Endothelial cell of umbilical vein (primary cell): ENCODE results near the gene EMD. TPM values are rescaled to one million over a fixed set of nuclear protein-coding genes. Genes with fewer than 3 reads are reported as not detected.

Experiments used
- BruUV-seq: library from RNA; stranded (reverse); fragments of 400-500 nt; replicated peaks from 2 replicates; lab custom pipeline; 2021; lab: Mats Ljungman, UMichigan
- CTCF ChIA-PET: fragments of 300-600, 350-600 bp; sonication (Branson Sonifier 250); formaldehyde crosslinking; loops from one replicate; lab custom pipeline; 2021; ENCODE audit warnings: antibody characterized with exemption, inconsistent platforms; lab: Charles Lee
- POLR2A ChIA-PET: fragments of 300-600, 350-600 bp; sonication (Branson Sonifier 250); formaldehyde crosslinking; loops from one replicate; lab custom pipeline; 2021; ENCODE audit warnings: antibody characterized with exemption, inconsistent platforms; lab: Charles Lee
- DNase-seq: peaks from one replicate; pipeline ENCODE4 v3.0.0-alpha.2; 2011; ENCODE audit warnings: low read depth, low spot score
- FAIRE-seq: peaks from 2 replicates; lab custom pipeline; 2011; peaks lifted over from hg19 to GRCh38; lab: Jason Lieb, UNC
- H2AFZ ChIP-seq: 2 replicates; pipeline ENCODE4 v1.6.0; 2012; ENCODE audit warnings: low read depth, low read length, control low read depth, inconsistent platforms
- H3K27ac ChIP-seq: 2 replicates; pipeline ENCODE4 v1.5.1; 2011; ENCODE audit warnings: low read depth, mild to moderate bottlenecking, control low read depth, low read length, moderate library complexity; ENCODE audit not compliant: insufficient read depth
- H3K27me3 ChIP-seq, 2 experiments: 2 replicates each; pipeline versions ENCODE4 v1.6.0 to v1.6.1; 2011; ENCODE audit warnings: low read length in 2 of 2, mixed read lengths in 1 of 2; ENCODE audit not compliant: control insufficient read depth in 2 of 2, insufficient read depth in 2 of 2
- H3K36me3 ChIP-seq, 2 experiments: 2 replicates in 1 of 2; 3 replicates in 1 of 2; pipeline ENCODE4 v1.5.1; 2011; ENCODE audit warnings: low read length in 2 of 2, mild to moderate bottlenecking in 1 of 2, moderate library complexity in 1 of 2; ENCODE audit not compliant: control insufficient read depth in 2 of 2, insufficient read depth in 2 of 2; ENCODE audit errors: extremely low read depth in 1 of 2
- H3K4me1 ChIP-seq: 3 replicates; pipeline ENCODE4 v1.5.1; 2011; ENCODE audit warnings: mild to moderate bottlenecking, low read length; ENCODE audit not compliant: control insufficient read depth, insufficient read depth; ENCODE audit errors: extremely low read depth
- H3K4me2 ChIP-seq: 2 replicates; pipeline ENCODE4 v1.6.1; 2011; ENCODE audit warnings: low read length, control low read depth, mixed read lengths; ENCODE audit not compliant: insufficient read depth
- H3K4me3 ChIP-seq, 3 experiments: fragments of 200-600 bp in 1 of 3; sonication (generic), shearing (Covaris generic) in 1 of 3; replicated peaks in 1 of 3; 2 replicates each; pipeline ENCODE4 v1.5.1; 2011 to 2016; ENCODE audit warnings: control low read depth in 3 of 3, low read length in 3 of 3, mild to moderate bottlenecking in 2 of 3, inconsistent platforms in 1 of 3, low read depth in 1 of 3, moderate library complexity in 1 of 3; ENCODE audit not compliant: insufficient read depth in 1 of 3
- H3K79me2 ChIP-seq: 2 replicates; pipeline ENCODE4 v1.6.0; 2012; ENCODE audit warnings: low read length, inconsistent platforms; ENCODE audit not compliant: control insufficient read depth, insufficient read depth
- H3K9ac ChIP-seq: replicated peaks from 2 replicates; pipeline ENCODE3; 2011; ENCODE audit warnings: low read length, control low read depth; ENCODE audit not compliant: insufficient read depth; ENCODE audit errors: extremely low read depth
- H3K9me1 ChIP-seq: replicated peaks from 3 replicates; pipeline ENCODE4 v1.6.0; 2011; ENCODE audit warnings: mild to moderate bottlenecking, low read length; ENCODE audit not compliant: control insufficient read depth, insufficient read depth; ENCODE audit errors: extremely low read depth
- H3K9me3 ChIP-seq: replicated peaks from 2 replicates; pipeline ENCODE4 v1.5.1; 2012; ENCODE audit warnings: low read length, inconsistent platforms; ENCODE audit not compliant: control insufficient read depth, insufficient read depth
- H4K20me1 ChIP-seq: replicated peaks from 2 replicates; pipeline ENCODE3; 2011; ENCODE audit warnings: mild to moderate bottlenecking, low read length; ENCODE audit not compliant: control insufficient read depth, insufficient read depth; ENCODE audit errors: extremely low read depth
- CTCF ChIP-seq, 2 donors: IDR thresholded peaks; 1 replicate in 1 of 2; 2 replicates in 1 of 2; pipeline ENCODE4 v1.5.1; 2011; ENCODE audit warnings: low read length in 2 of 2, mild to moderate bottlenecking in 2 of 2, moderate library complexity in 2 of 2, control low read depth in 1 of 2, inconsistent platforms in 1 of 2, low read depth in 1 of 2; ENCODE audit not compliant: insufficient read depth in 1 of 2; ENCODE audit errors: extremely low read depth in 1 of 2
- EZH2 ChIP-seq: IDR thresholded peaks from 2 replicates; pipeline ENCODE4 v1.6.1; 2012; ENCODE audit warnings: borderline replicate concordance, low read depth, mild to moderate bottlenecking, moderate library complexity, low read length, inconsistent platforms; ENCODE audit not compliant: severe bottlenecking
- FOS ChIP-seq: IDR thresholded peaks from 2 replicates; pipeline ENCODE4 v1.6.1; 2011; ENCODE audit warnings: mild to moderate bottlenecking, low read length, moderate library complexity, borderline replicate concordance; ENCODE audit not compliant: insufficient read depth
- GATA2 ChIP-seq: IDR thresholded peaks from 2 replicates; pipeline ENCODE4 v1.7.0; 2011; ENCODE audit warnings: low read depth, mild to moderate bottlenecking, moderate library complexity, mixed read lengths, low read length; ENCODE audit not compliant: insufficient read length, insufficient read depth
- JUN ChIP-seq: IDR thresholded peaks from 2 replicates; pipeline ENCODE4 v1.6.1; 2011; ENCODE audit warnings: borderline replicate concordance, low read depth; ENCODE audit not compliant: insufficient read length, insufficient read depth
- MYC ChIP-seq: IDR thresholded peaks from one replicate; pipeline ENCODE4 v1.6.1; 2011; ENCODE audit warnings: mild to moderate bottlenecking, low read depth, low read length
- POLR2A ChIP-seq: IDR thresholded peaks from 2 replicates; pipeline ENCODE4 v1.6.1; 2012; ENCODE audit warnings: low read depth, mild to moderate bottlenecking, control low read depth, low read length
- POLR2AphosphoS5 ChIP-seq: IDR thresholded peaks from 2 replicates; pipeline ENCODE4 v1.6.1; 2012; ENCODE audit warnings: low read depth, mild to moderate bottlenecking, control low read depth, low read length, moderate library complexity; ENCODE audit not compliant: insufficient read depth
- dilution Hi-C: fragments of 300-500 bp; cut with MboI; formaldehyde crosslinking; loops from one replicate; pipeline ENCODE4 v1.15.0; 2019; ENCODE audit warnings: low sequenced_read_pairs; ENCODE audit not compliant: extremely low pct_ligation_motif_present
- intact Hi-C: fragments of 100-400 bp; cut with micrococcal nuclease; formaldehyde crosslinking; loops from one replicate; pipeline ENCODE4 v1.10.0; 2022
- polyA plus RNA-seq, 4 experiments: library from polyadenylated mRNA; depleted of rRNA in 3 of 4; stranded (reverse) in 3 of 4; unstranded in 1 of 4; fragments of >200 nt; gene quantifications; 2 replicates each; pipeline versions ENCODE4 v1.2.1 to v1.2.3, GENCODE V29; 2011 to 2012; ENCODE audit warnings: missing spikeins in 1 of 4
- total RNA-seq: library from RNA; stranded (reverse); gene quantifications from 2 replicates; pipeline ENCODE4 v1.2.3, GENCODE V29; 2021
- TF ChIP-seq, protein P1 (sequence below): IDR thresholded peaks from 2 replicates; pipeline ENCODE4 v1.6.1; 2011; ENCODE audit not compliant: insufficient read depth, insufficient read length

Gene EMD
- total and polyA plus RNA-seq, 2 donors (not counting 3 experiments of a cell fraction or from before 2014, with no cell fraction given) = 50.6 to 76.8 TPM

DNA sequence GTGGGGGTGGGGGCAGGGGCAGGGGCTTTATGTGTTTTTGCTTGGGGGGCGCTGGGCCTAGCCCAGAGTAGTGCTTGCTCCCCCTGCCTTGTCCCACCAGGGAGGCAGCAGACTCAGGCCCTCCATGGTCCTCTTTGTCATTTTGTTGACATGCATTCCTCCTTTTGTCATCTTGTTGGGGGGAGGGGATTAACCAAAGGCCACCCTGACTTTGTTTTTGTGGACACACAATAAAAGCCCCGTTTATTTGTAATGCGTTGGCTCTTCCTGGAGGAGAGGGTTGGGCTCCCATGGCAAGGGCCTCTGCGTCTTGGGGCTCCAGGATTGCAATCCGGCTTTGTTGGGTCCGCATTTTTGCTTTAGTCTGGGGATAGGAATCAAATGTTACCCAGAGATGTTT is 2.2 kb downstream of the EMD start:
- ChIA-PET POLR2A (no interaction called here), CTCF (interaction anchor here (0.9 kb wide), 1 partner anchor 8 kb away, joined by 3 read pairs; no protein-coding TSS in a partner anchor)
- H3K9ac ChIP-seq = no peak overlapping the region
- peaks cover 6% of the 10 kb centered on the region for H3K4me1 ChIP-seq
- intact Hi-C loops = no loop called here
- no peaks in the 10 kb centered on the region for H3K9me1 ChIP-seq
- no peak overlapping the region for H3K4me3 ChIP-seq
- no peak for TF ChIP-seq JUN
- no peak for TF ChIP-seq POLR2AphosphoS5
- H3K27ac ChIP-seq = no peak overlapping the region
- peaks cover 17% of the 10 kb centered on the region for H3K79me2 ChIP-seq
- no peaks in the 10 kb centered on the region for H3K27me3 ChIP-seq
- BruUV-seq = no TSS peak
- H3K36me3 ChIP-seq = no peaks in the 10 kb centered on the region
- dilution Hi-C loops = no loop called here
- H3K9me3 ChIP-seq = no peaks in the 10 kb centered on the region
- no peak overlapping the region for H2AFZ ChIP-seq
- no peak overlapping the region for H3K4me2 ChIP-seq
- H4K20me1 ChIP-seq = no peaks in the 10 kb centered on the region
- no peak for DNase-seq
- FAIRE-seq = no peak

GRCh38 chrX:154382483-154383069 is 3.5 kb downstream of the EMD start:
- ChIA-PET CTCF (interaction anchor here (1.2 to 2.6 kb wide), 2 partner anchors 9 to 149 kb away, joined by 4 to 16 read pairs; partner anchors contain the start of gene FLNA), POLR2A (no interaction called here)
- Histone ChIP-seq H3K36me3 (no peaks in the 10 kb centered on the region), H3K9ac (no peak overlapping the region), H3K9me1 (no peaks in the 10 kb centered on the region), H3K9me3 (no peaks in the 10 kb centered on the region), H3K27me3 (no peaks in the 10 kb centered on the region), H3K4me3 (no peak overlapping the region), H2AFZ (no peak overlapping the region), H3K4me1 (peaks cover 6% of the 10 kb centered on the region), H3K27ac (no peak overlapping the region), H3K4me2 (no peak overlapping the region), H3K79me2 (peaks cover 17% of the 10 kb centered on the region), H4K20me1 (no peaks in the 10 kb centered on the region)
- BruUV-seq = no TSS peak
- intact Hi-C loops (no loop called here), dilution Hi-C loops (no loop called here)
- no peak for FAIRE-seq
- DNase-seq = no peak
- no peak for TF ChIP-seq CTCF (IDR thresholded peaks at IDR 0.05; ENCODE audit: extremely low read depth in 1 of 2, insufficient read depth in 1 of 2, low read depth in 1 of 2, low read length in 2 of 2)
- TF ChIP-seq, protein P1, sequence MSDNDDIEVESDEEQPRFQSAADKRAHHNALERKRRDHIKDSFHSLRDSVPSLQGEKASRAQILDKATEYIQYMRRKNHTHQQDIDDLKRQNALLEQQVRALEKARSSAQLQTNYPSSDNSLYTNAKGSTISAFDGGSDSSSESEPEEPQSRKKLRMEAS = no peak
- no peak for TF ChIP-seq POLR2A
- no peak for TF ChIP-seq POLR2AphosphoS5
- TF ChIP-seq JUN = no peak
- no peak for TF ChIP-seq MYC
- no peak for TF ChIP-seq EZH2
- TF ChIP-seq FOS = no peak
- TF ChIP-seq GATA2 = no peak
